CD4-positive, alpha-beta T cell treated with Interleukin-10 for 1 hour (primary cell): ENCODE measurements around the gene VAV3.
A peak's percentile ranks its signal among the peaks of the same experiment; 100 is the strongest.

Source experiments
- DNase-seq: peaks from one replicate; pipeline ENCODE4 v3.0.0-alpha.2; 2020

The VAV3 gene

GRCh38 chr1:107830526-107830925 is 134.5 kb downstream of the VAV3 start:
- no peak for DNase-seq

DNA sequence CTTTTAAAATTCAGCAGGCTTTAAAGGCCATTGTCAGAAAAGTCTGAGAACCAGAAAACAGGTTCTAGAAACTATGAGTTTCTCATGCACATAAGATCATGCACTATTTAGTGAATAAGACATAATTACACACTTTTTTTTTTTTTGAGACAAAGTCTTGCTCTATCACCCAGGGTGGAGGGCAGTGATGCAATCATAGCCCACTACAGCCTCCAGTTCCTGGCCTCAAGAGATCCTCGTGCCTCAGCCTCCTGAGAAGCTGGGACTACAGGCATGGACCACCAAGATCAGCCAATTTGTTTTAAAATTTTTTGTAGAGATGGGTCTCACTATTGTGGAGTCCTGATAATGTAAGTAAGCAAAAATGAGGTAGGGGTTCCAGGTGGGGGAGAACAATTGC is 134.9 kb downstream of the VAV3 start:
- no peak for DNase-seq

DNA sequence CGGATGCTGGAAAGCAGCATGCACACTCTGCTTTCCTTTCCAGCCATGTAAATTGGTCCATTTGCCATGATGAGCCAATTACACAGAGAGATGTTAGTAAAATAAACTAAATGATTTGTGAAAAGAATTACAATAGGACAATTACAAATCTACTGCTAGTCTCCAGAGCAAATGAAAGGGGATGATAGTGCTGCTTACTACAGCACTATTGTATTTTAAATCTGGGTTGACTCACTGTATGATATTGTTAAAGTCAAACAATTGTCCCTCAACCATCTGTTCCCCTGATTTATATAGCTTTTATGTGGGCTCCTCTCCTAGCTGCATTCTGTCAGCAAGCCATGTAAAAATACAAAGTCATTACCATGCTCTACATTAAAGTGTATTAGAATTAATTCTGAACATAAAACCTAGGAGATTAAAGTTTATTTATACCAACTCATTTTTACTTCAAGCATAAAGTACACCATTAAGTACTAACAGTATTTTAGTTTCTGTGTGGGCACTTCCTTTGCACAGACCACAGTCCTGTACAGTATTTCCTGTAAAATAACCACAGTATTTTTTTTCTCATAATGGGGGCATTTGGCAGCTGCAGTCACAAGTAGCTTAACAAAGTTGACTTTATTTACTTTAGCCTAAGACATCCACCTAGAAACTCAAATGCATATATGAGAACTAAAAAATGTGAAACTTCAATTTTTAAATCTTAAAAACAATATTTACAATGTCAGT is 135.8 kb downstream of the VAV3 start:
- peak; percentile 59 for DNase-seq

DNA sequence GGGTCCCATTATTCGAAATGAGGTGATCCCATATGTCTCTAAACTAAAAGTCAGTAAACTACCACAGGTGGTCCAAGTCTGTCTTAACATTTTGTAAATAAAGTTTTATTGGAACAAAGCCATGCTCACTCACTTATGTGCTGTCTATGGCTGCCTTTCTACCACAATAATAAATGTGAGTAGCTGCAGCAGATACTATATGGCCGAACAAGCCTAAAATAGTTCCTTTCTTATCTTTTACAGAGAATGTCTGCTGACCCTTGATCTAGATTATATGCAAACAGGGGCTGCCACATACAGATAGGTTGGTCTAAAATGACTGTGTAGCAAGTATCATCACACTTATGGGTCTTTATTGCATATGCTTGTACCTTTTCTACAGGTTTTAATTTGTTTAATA is 140.0 kb downstream of the VAV3 start:
- no peak for DNase-seq

GRCh38 chr1:107821340-107821739 is 143.6 kb downstream of the VAV3 start:
- DNase-seq, result no peak

- DNase-seq, result no peak
Observed at GRCh38 chr1:107820801-107821200, 144.2 kb downstream of the VAV3 start.

GRCh38 chr1:107817935-107818334 is 147.0 kb downstream of the VAV3 start:
- no peak for DNase-seq

GRCh38 chr1:107817206-107817605 is 147.8 kb downstream of the VAV3 start:
- no peak for DNase-seq

DNA sequence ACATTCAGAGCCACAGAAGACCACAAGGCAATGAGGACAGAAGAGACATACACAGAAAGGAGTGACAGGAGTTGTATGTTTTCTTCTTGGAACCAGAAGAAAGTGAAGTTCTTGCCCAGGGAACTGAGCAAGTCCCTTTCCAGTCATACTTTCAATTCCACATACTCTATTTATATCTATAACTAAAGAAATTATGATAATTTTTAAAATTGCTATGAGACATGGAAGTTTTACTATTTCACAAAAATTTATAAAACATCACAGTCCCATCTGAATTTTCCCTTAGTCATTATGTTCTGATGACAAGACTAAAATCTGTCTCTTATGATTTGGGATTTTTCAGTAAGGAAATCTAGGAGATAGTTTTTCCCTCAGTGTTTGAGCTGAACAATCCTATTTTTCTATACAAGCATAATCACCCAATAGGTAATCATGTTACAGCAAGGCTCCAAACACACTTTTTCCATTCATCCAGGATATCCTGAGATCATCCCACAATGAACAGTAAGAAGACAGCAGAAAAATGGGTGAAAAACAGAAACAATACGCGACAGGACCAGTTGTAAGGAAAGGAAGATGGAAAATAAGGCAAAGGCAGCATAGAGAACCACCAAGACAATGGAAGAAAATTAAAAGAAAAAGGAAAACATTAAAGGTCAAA is 154.6 kb downstream of the VAV3 start:
- DNase-seq, result no peak

DNA sequence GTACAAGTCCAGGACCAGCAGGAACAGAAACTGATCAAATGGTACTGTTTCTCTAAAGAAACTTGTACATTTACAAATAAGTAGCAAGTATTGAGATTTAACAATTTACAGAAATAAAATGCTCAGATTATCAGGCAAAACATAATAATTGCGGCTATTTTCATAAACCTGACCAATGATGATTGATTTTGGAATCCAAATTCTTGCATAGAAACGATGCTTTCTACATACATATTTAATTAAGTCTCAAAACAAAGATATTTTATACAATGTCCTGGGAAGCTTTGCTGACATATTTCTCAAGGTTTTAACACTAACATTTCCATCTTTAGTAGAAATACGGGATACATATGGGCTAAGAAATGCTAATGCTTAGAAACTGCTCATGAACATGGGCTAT is 157.1 kb downstream of the VAV3 start:
- DNase-seq, result no peak

DNA sequence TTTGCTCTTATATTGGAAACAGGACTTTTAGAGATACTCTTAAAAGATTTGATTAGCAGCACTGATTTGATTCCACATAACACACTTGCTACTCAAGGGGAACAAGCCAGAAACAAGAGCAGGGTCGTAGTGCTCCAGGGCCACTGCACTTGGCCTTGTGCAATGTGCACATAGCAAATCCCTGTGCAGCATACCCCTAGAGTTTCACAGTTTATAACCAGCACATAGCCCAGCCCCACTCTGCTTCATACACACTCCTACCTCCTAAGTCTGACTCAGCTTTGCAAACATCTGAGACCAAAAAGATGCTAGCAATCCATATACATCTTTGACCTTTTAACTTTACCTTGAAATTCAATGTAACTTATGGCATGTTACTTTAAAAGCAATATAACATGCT is 157.6 kb downstream of the VAV3 start:
- no peak for DNase-seq

- no peak for DNase-seq
Observed at GRCh38 chr1:107806902-107807301, 158.1 kb downstream of the VAV3 start.

- DNase-seq, result no peak
Observed at GRCh38 chr1:107804741-107805140, 160.2 kb downstream of the VAV3 start.

DNA sequence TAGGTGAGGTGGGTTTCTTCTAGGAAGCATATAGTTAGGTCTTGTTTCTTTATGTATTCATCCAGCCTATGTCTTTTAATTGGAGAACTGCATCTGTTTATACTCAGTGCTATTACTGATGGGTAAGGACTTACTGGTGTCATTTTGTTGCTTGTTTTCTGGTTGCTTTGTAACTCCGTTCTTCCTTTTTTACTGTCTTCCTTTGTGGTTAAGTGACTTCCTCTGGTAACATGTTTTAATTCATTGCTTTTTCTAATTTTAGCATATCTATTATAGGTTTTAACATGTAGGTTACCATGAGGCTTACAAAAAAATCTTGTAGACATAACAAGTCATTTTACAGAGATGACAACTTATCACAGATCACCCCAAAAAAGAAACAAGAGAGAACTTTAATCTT is 160.8 kb downstream of the VAV3 start:
- peak; percentile 43 for DNase-seq

- no peak for DNase-seq
Observed at GRCh38 chr1:107803579-107803978, 161.4 kb downstream of the VAV3 start.

DNA sequence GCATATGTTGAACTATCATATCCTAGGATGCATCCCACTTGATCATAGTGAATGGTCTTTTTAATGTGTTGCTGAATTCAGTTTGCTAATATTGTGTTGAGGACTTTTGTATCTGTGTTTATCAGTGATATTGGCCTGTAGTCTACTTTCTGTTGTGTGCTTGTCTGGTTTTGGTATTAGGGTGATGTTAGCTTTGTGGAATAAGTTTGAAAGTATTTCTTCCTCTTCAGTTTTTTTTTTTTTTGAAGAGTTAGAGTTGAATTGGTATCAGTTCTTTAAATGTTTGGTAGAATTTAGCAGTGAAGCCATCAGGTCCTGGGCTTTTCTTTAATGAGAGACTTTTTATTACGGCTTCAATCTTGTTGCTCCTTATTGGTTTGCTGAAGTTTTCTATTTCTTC is 162.3 kb downstream of the VAV3 start:
- DNase-seq, result no peak

GRCh38 chr1:107795994-107796393 is 169.0 kb downstream of the VAV3 start:
- no peak for DNase-seq

DNA sequence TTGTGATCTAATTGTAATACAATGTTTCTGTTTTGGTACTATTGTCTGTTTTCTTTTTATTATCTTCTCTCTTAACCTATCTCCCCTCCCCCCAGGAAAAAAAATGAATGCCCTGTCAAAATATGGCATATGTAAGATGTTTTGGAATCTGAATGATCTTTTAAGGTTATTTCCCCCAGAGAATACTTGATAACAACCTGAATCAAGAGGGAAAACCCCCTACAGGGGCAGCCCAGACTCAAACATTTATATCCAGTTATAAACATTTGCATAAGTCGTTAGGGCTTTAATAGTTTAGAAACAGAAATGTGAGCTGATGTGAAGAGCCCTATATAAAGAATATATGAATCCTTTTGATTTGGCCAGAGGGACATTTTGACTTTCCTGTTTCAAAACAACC is 169.5 kb downstream of the VAV3 start:
- peak; percentile 40 for DNase-seq

- DNase-seq, result no peak
Observed at GRCh38 chr1:107794571-107794970, 170.4 kb downstream of the VAV3 start.

- DNase-seq, result no peak
Observed at GRCh38 chr1:107793896-107794453, 171.0 kb downstream of the VAV3 start.

GRCh38 chr1:107791348-107791747 is 173.6 kb downstream of the VAV3 start:
- no peak for DNase-seq

DNA sequence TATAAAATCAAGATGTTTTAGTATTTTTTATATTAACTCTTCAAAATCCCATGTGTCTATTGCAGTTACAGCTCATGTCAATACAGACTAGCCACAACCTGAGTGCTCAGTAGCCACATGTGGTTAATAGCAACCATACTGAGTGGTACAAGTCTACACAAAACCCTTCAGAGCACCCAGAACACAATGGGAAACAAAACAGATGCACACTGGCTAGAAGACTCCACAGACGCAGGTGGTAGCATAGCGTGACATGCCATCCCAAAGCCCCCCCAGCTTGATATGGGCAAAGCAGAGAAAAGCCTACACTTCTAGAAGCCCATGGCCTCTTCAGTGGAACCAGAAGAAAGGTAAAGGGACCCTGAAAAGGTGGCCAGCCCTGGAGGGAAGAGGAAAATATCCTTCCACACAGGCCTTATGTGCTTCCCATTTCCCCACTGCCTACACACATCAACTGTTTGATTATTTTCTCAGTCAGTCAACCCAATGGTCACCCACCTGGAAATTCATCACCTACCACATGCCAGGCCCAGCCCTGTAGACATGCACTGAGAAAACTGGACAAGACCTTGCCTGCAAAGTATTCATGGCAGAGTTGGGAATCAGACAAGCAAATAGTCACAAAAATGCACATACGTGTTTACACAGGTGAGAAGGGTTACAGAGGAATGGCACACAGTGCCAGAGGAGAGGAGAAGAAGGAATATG is 175.0 kb downstream of the VAV3 start:
- DNase-seq, result no peak
